Fibroblast of skin of right quadriceps (primary cell): ENCODE measurements around the gene ACAP2.
"Not testable (repeated sequence)": the region's sequence is repeated elsewhere in the genome, so short reads cannot be mapped to it uniquely, and the experiment has no call there.

Experiments
- DNase-seq: peaks from one replicate; pipeline ENCODE4 v3.0.0-alpha.2; 2013

Gene ACAP2

GRCh38 chr3:195443391-195443989 is 670 bp upstream of the ACAP2 start:
- no peak for DNase-seq

- DNase-seq = peak; percentile 34
These were observed 738 bp downstream of the ACAP2 start for GRCh38 chr3:195441992-195442572.

- DNase-seq = peak; percentile 31
These were observed 1.3 kb downstream of the ACAP2 start for GRCh38 chr3:195441476-195441991.

GRCh38 chr3:195441051-195441450 is 1.8 kb downstream of the ACAP2 start:
- no peak for DNase-seq

- no peak for DNase-seq
These were observed 2.4 kb downstream of the ACAP2 start for GRCh38 chr3:195440379-195440778.

GRCh38 chr3:195438371-195438770 is 4.4 kb downstream of the ACAP2 start:
- no peak for DNase-seq

GRCh38 chr3:195425849-195426248 is 17.0 kb downstream of the ACAP2 start:
- DNase-seq = no peak

- no peak for DNase-seq
These were observed 19.0 kb downstream of the ACAP2 start for GRCh38 chr3:195423818-195424217.

- no peak for DNase-seq
These were observed 21.4 kb downstream of the ACAP2 start for GRCh38 chr3:195421400-195421799.

GRCh38 chr3:195416795-195417194 is 26.0 kb downstream of the ACAP2 start:
- DNase-seq = no peak

- peak; percentile 57 for DNase-seq
These were observed 31.0 kb downstream of the ACAP2 start for GRCh38 chr3:195411836-195412235.

- no peak for DNase-seq
These were observed 32.3 kb downstream of the ACAP2 start for GRCh38 chr3:195410546-195410945.

GRCh38 chr3:195407531-195408409 is 35.0 kb downstream of the ACAP2 start:
- DNase-seq = no peak

GRCh38 chr3:195405651-195406050 is 37.2 kb downstream of the ACAP2 start:
- DNase-seq = no peak

- DNase-seq = peak; percentile 11
These were observed 38.9 kb downstream of the ACAP2 start for GRCh38 chr3:195403841-195404408.

- DNase-seq = no peak
These were observed 39.6 kb downstream of the ACAP2 start for GRCh38 chr3:195403244-195403643.

- no peak for DNase-seq
These were observed 40.9 kb downstream of the ACAP2 start for GRCh38 chr3:195401943-195402342.

GRCh38 chr3:195398460-195398859 is 44.4 kb downstream of the ACAP2 start:
- DNase-seq = not testable (repeated sequence)

- DNase-seq = no peak
These were observed 45.3 kb downstream of the ACAP2 start for GRCh38 chr3:195397524-195397923.

- no peak for DNase-seq
These were observed 47.5 kb downstream of the ACAP2 start for GRCh38 chr3:195395208-195395816.

GRCh38 chr3:195394700-195395099 is 48.1 kb downstream of the ACAP2 start:
- DNase-seq = peak; percentile 9

- no peak for DNase-seq
These were observed 48.8 kb downstream of the ACAP2 start for GRCh38 chr3:195394024-195394423.

- no peak for DNase-seq
These were observed 54.4 kb downstream of the ACAP2 start for GRCh38 chr3:195388380-195388779.
